Breast epithelium (tissue), 3 donors: ENCODE data around the gene SEMA4D.

ENCODE experiments used
- CTCF ChIP-seq, 3 donors: fragments of 450-650 bp; IDR thresholded peaks; one replicate each; pipeline ENCODE4 v1.5.1; 2016 to 2017; ENCODE audit warnings: antibody characterized with exemption in 3 of 3, mild to moderate bottlenecking in 3 of 3, moderate library complexity in 3 of 3
- POLR2AphosphoS5 ChIP-seq, 3 donors: sonication (generic); formaldehyde crosslinking; IDR thresholded peaks; one replicate each; pipeline ENCODE4 v1.6.1; 2017; ENCODE audit warnings: antibody characterized with exemption in 3 of 3

- TF ChIP-seq POLR2AphosphoS5 (IDR thresholded peaks at IDR 0.05), result no peak
- no peak for TF ChIP-seq CTCF (IDR thresholded peaks at IDR 0.05)
Observed at GRCh38 chr9:89484475-89485404, 13.2 kb downstream of the SEMA4D start.
